ENCODE data around the gene ANKS4B.
"Not testable (repeated sequence)": the region's sequence is repeated elsewhere in the genome, so short reads cannot be mapped to it uniquely, and the experiment has no call there.

ANKS4B gene

GRCh38 chr16:21214086-21214485 is 19.4 kb upstream of the ANKS4B start:
- DNase-seq (ENCODE audit: extremely low spot score, insufficient read length, low read depth) (no peak), FAIRE-seq (no peak)

GRCh38 chr16:21217121-21217520 is 16.4 kb upstream of the ANKS4B start:
- DNase-seq (ENCODE audit: extremely low spot score, insufficient read length, low read depth) (no peak), FAIRE-seq (no peak)

GRCh38 chr16:21218153-21218552 is 15.3 kb upstream of the ANKS4B start:
- no peak for DNase-seq (ENCODE audit: extremely low spot score, insufficient read length, low read depth)
- FAIRE-seq, result no peak

- FAIRE-seq, result no peak
Measured at GRCh38 chr16:21219551-21219950, 13.9 kb upstream of the ANKS4B start.

GRCh38 chr16:21222495-21223337 is 10.8 kb upstream of the ANKS4B start:
- FAIRE-seq, result no peak
- no peak for DNase-seq (ENCODE audit: extremely low spot score, insufficient read length, low read depth)

More at GRCh38 chr16:21219551-21219950, 13.9 kb upstream of the ANKS4B start:
- no peak for DNase-seq (ENCODE audit: extremely low spot score, insufficient read length, low read depth)

GRCh38 chr16:21223787-21224186 is 9.7 kb upstream of the ANKS4B start:
- DNase-seq (ENCODE audit: extremely low spot score, insufficient read length, low read depth), result no peak
- no peak for FAIRE-seq

- no peak for FAIRE-seq
- DNase-seq (ENCODE audit: extremely low spot score, insufficient read length, low read depth), result no peak
Measured at GRCh38 chr16:21224800-21225199, 8.7 kb upstream of the ANKS4B start.

GRCh38 chr16:21226749-21227148 is 6.8 kb upstream of the ANKS4B start:
- DNase-seq (ENCODE audit: extremely low spot score, insufficient read length, low read depth) (no peak), FAIRE-seq (no peak)

GRCh38 chr16:21227866-21228265 is 5.6 kb upstream of the ANKS4B start:
- no peak for FAIRE-seq
- DNase-seq (ENCODE audit: extremely low spot score, insufficient read length, low read depth), result no peak

- no peak for DNase-seq (ENCODE audit: extremely low spot score, insufficient read length, low read depth)
- FAIRE-seq, result no peak
Measured at GRCh38 chr16:21228361-21228872, 5.1 kb upstream of the ANKS4B start.

GRCh38 chr16:21233045-21233520 is 416 bp upstream of the ANKS4B start:
- DNase-seq (ENCODE audit: extremely low spot score, insufficient read length, low read depth) (no peak), FAIRE-seq (no peak)

GRCh38 chr16:21235199-21235585 is 1.7 kb downstream of the ANKS4B start:
- FAIRE-seq, result no peak
- DNase-seq (ENCODE audit: extremely low spot score, insufficient read length, low read depth), result no peak

- DNase-seq (ENCODE audit: extremely low spot score, insufficient read length, low read depth), result no peak
- FAIRE-seq, result no peak
Measured at GRCh38 chr16:21236831-21237230, 3.3 kb downstream of the ANKS4B start.

- FAIRE-seq (no peak), DNase-seq (ENCODE audit: extremely low spot score, insufficient read length, low read depth) (no peak)
Measured at GRCh38 chr16:21239646-21240045, 6.1 kb downstream of the ANKS4B start.

GRCh38 chr16:21242756-21243155 is 9.3 kb downstream of the ANKS4B start:
- DNase-seq (ENCODE audit: extremely low spot score, insufficient read length, low read depth), result no peak
- no peak for FAIRE-seq

GRCh38 chr16:21244518-21245215 is 11.2 kb downstream of the ANKS4B start:
- DNase-seq (ENCODE audit: extremely low spot score, insufficient read length, low read depth), result no peak
- no peak for FAIRE-seq

GRCh38 chr16:21248179-21248578 is 14.7 kb downstream of the ANKS4B start:
- DNase-seq (ENCODE audit: extremely low spot score, insufficient read length, low read depth); FAIRE-seq: not testable (repeated sequence)

- FAIRE-seq, result no peak
- no peak for DNase-seq (ENCODE audit: extremely low spot score, insufficient read length, low read depth)
Measured at GRCh38 chr16:21250072-21250923, 16.8 kb downstream of the ANKS4B start.

GRCh38 chr16:21253470-21253869 is 20.0 kb downstream of the ANKS4B start:
- FAIRE-seq (no peak), DNase-seq (ENCODE audit: extremely low spot score, insufficient read length, low read depth) (no peak)

- no peak for FAIRE-seq
- no peak for DNase-seq (ENCODE audit: extremely low spot score, insufficient read length, low read depth)
Measured at GRCh38 chr16:21256636-21257035, 23.1 kb downstream of the ANKS4B start.

Measured in GM18507 (cell line).